SK-N-SH (cell line): Measurements from ENCODE around the gene SLC25A24.

ENCODE experiments used
- CTCF ChIP-seq: fragments of 200-600 bp; sonication (generic); IDR thresholded peaks from 2 replicates; pipeline ENCODE4 v1.6.1; 2017; ENCODE audit warnings: antibody characterized with exemption, mild to moderate bottlenecking, moderate library complexity
- EP300 ChIP-seq, 2 experiments: IDR thresholded peaks; 2 replicates each; pipeline versions ENCODE4 v1.4.0 to v1.6.1; 2012; ENCODE audit warnings: borderline replicate concordance in 1 of 2, low read depth in 1 of 2, low read length in 1 of 2
- EZH2phosphoT487 ChIP-seq: fragments of 200-600 bp; sonication (generic); IDR thresholded peaks from 2 replicates; pipeline ENCODE4 v1.6.1; 2017; ENCODE audit warnings: low read depth, mixed run types, mild to moderate bottlenecking, antibody characterized with exemption, moderate library complexity, borderline replicate concordance
- FOXM1 ChIP-seq: IDR thresholded peaks from 2 replicates; pipeline ENCODE4 v1.4.0; 2012; ENCODE audit warnings: low read depth, mild to moderate bottlenecking
- GATA2 ChIP-seq: sonication (generic); formaldehyde crosslinking; IDR thresholded peaks from 2 replicates; pipeline ENCODE4 v1.5.0; 2020; ENCODE audit warnings: mild to moderate bottlenecking, missing genetic modification reagents
- RAD21 ChIP-seq: IDR thresholded peaks from 2 replicates; pipeline ENCODE4 v1.6.1; 2012; ENCODE audit warnings: mild to moderate bottlenecking, low read length
- RFX5 ChIP-seq: IDR thresholded peaks from 2 replicates; pipeline ENCODE4 v1.6.1; 2012; ENCODE audit warnings: mild to moderate bottlenecking, improper control_type of control experiment, low read length
- SIN3A ChIP-seq: IDR thresholded peaks from 2 replicates; pipeline ENCODE4 v1.6.1; 2012; ENCODE audit warnings: low read depth, mild to moderate bottlenecking, low read length, moderate library complexity, borderline replicate concordance
- TCF12 ChIP-seq: IDR thresholded peaks from 2 replicates; pipeline ENCODE4 v1.4.0; 2012
- YY1 ChIP-seq: IDR thresholded peaks from 2 replicates; pipeline ENCODE4 v1.4.0; 2012; ENCODE audit warnings: low read depth, mild to moderate bottlenecking
- TF ChIP-seq, protein P1 (sequence below): IDR thresholded peaks from 2 replicates; pipeline ENCODE4 v1.6.1; 2012; ENCODE audit warnings: mild to moderate bottlenecking, low read depth, low read length, moderate library complexity

DNA sequence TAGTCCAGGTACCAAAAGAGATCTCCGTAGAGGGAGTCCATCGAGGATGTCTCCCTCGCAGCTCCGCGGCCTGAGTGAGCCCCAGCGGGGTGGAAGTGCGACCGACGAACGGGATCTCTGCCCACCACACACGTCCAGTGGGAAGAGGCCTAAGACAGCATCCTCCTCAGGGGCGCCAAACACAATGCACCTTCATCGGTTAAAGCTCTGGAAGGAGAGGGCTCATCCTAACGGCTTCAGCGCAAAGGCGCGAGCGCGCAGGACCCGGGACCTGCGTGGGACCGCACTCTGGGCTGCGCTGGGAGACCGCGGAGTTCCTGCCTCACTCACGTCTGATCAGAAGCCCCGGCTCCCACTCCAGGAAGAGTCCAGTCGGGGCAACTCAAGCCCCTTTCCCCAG is 7.6 kb downstream of the SLC25A24 start:
- TF ChIP-seq FOXM1 (no peak), YY1 (no peak), GATA2 (CRISPR knock-in tag) (no peak), CTCF (no peak), TCF12 (no peak), EP300 (IDR thresholded peaks at IDR 0.05; ENCODE audit: borderline replicate concordance in 1 of 2, low read depth in 1 of 2, low read length in 1 of 2) (no peak), RAD21 (no peak), EZH2phosphoT487 (no peak), SIN3A (no peak), RFX5 (no peak)
- TF ChIP-seq, protein P1, sequence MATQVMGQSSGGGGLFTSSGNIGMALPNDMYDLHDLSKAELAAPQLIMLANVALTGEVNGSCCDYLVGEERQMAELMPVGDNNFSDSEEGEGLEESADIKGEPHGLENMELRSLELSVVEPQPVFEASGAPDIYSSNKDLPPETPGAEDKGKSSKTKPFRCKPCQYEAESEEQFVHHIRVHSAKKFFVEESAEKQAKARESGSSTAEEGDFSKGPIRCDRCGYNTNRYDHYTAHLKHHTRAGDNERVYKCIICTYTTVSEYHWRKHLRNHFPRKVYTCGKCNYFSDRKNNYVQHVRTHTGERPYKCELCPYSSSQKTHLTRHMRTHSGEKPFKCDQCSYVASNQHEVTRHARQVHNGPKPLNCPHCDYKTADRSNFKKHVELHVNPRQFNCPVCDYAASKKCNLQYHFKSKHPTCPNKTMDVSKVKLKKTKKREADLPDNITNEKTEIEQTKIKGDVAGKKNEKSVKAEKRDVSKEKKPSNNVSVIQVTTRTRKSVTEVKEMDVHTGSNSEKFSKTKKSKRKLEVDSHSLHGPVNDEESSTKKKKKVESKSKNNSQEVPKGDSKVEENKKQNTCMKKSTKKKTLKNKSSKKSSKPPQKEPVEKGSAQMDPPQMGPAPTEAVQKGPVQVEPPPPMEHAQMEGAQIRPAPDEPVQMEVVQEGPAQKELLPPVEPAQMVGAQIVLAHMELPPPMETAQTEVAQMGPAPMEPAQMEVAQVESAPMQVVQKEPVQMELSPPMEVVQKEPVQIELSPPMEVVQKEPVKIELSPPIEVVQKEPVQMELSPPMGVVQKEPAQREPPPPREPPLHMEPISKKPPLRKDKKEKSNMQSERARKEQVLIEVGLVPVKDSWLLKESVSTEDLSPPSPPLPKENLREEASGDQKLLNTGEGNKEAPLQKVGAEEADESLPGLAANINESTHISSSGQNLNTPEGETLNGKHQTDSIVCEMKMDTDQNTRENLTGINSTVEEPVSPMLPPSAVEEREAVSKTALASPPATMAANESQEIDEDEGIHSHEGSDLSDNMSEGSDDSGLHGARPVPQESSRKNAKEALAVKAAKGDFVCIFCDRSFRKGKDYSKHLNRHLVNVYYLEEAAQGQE = no peak
